ENCODE data around the gene SOX10. TPM values are rescaled to one million over a fixed set of nuclear protein-coding genes. Genes with fewer than 3 reads are reported as not detected.
"Not testable (repeated sequence)": the region's sequence is repeated elsewhere in the genome, so short reads cannot be mapped to it uniquely, and the experiment has no call there.

Gene SOX10
- total RNA-seq, 2 donors from 2014 or later, result 1.5 to 7.0 TPM

DNA sequence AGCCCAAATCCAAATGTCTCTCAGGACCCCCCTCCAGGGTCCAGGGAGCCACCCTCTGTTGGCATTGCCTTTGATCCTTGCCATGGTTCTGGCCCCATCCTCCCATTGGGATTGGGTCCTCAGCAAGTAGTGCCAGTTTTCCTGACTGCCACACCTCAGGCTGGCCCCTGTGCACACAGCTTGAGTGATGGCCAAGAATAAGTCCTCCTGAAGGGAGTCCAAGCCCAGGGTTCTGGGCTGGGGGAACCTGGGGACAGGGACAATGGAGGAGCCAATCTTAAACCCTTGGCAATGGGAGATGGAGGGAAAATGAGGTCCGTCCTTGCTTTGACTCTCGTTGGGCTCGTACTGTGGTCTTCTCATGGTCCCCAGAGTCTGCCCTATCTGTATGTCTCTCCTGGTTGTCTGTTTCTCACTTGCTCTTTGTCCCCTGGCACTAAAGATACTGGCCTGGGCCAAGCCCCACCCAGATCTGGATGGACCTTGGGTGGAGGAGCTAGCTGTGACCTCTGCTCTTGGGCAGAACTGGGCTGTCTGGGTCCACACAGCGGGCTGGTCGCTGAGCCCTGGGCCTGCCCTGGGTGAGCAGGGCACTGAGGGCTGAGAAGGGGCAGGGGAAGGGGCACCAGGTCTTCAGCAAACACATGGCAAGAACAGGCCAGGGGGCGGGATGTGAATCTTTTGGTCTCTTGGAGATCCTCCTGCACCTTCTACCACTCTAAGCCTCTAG lies 2.9 kb downstream of the SOX10 start:
- H3K4me3 ChIP-seq, result peak overlapping the region in 1 of 2 donors; percentile 26
- H3K4me1 ChIP-seq, result no peaks in the 10 kb centered on the region
- no peak for TF ChIP-seq CTCF (IDR thresholded peaks at IDR 0.05)
- H3K36me3 ChIP-seq, result no peaks in the 10 kb centered on the region
- H3K27me3 ChIP-seq, result no peaks in the 10 kb centered on the region
- no peak for DNase-seq (ENCODE audit: low spot score)
- no peaks in the 10 kb centered on the region for H3K9me3 ChIP-seq
- no peak overlapping the region for H3K27ac ChIP-seq

GRCh38 chr22:37979782-37980181 lies 4.6 kb downstream of the SOX10 start:
- no peaks in the 10 kb centered on the region for H3K4me1 ChIP-seq
- no peak overlapping the region for H3K27ac ChIP-seq
- H3K27me3 ChIP-seq, result no peaks in the 10 kb centered on the region
- TF ChIP-seq CTCF (IDR thresholded peaks at IDR 0.05), result no peak
- no peak overlapping the region for H3K4me3 ChIP-seq
- H3K9me3 ChIP-seq, result no peaks in the 10 kb centered on the region
- no peak for DNase-seq (ENCODE audit: low spot score)
- H3K36me3 ChIP-seq, result no peaks in the 10 kb centered on the region

DNA sequence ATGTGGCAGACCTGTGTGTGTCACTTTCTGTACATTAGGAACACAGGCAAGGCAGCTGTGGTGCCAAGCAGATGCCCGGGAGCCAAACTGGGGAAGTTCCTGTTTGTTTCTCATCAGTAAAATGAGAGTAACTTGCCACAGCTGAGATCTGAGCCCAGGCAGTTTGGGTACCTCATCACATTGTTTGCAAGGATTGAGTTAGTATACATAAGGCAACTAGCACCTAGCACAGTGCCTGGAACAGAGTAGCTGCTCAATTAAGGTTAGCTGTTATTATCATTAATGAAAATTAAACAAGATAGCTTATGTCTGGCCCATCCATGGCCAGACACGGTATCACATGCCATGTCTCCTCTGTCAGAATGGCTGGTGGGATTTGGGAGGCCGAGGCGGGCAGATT lies 7.8 kb downstream of the SOX10 start:
- no peaks in the 10 kb centered on the region for H3K36me3 ChIP-seq
- TF ChIP-seq CTCF (IDR thresholded peaks at IDR 0.05), result no peak
- DNase-seq (ENCODE audit: low spot score), result no peak
- H3K27me3 ChIP-seq, result no peaks in the 10 kb centered on the region
- no peaks in the 10 kb centered on the region for H3K4me1 ChIP-seq
- H3K4me3 ChIP-seq, result no peak overlapping the region
- H3K9me3 ChIP-seq, result no peaks in the 10 kb centered on the region
- H3K27ac ChIP-seq, result no peak overlapping the region

DNA sequence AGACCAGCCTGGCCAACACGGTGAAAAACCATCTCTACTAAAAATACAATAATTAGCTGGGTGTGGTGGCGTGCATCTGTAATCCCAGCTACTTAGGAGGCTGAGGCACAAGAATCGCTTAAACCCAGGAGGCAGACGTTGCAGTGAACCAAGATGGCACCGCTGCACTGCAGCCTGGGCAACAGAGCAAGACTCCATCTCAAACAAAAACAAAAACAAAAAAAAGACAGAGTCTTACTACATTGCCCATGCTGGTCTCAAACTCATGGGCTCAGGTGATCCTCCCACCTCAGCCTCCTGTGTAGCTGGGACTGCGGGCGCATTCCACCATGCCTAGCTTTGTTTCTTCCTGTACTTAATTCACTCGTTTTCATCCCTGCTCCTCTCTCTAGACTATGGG lies 8.3 kb downstream of the SOX10 start:
- H3K27ac ChIP-seq; H3K9me3 ChIP-seq; H3K4me3 ChIP-seq; H3K36me3 ChIP-seq; H3K27me3 ChIP-seq; H3K4me1 ChIP-seq; DNase-seq (ENCODE audit: low spot score): not testable (repeated sequence)

- no peaks in the 10 kb centered on the region for H3K9me3 ChIP-seq
- no peak overlapping the region for H3K4me3 ChIP-seq
- H3K4me1 ChIP-seq, result no peaks in the 10 kb centered on the region
- no peak for DNase-seq (ENCODE audit: low spot score)
- no peak for TF ChIP-seq CTCF (IDR thresholded peaks at IDR 0.05)
- no peak overlapping the region for H3K27ac ChIP-seq
- H3K27me3 ChIP-seq, result no peaks in the 10 kb centered on the region
- no peaks in the 10 kb centered on the region for H3K36me3 ChIP-seq
Observed at GRCh38 chr22:37975153-37975552, 9.2 kb downstream of the SOX10 start.

DNA sequence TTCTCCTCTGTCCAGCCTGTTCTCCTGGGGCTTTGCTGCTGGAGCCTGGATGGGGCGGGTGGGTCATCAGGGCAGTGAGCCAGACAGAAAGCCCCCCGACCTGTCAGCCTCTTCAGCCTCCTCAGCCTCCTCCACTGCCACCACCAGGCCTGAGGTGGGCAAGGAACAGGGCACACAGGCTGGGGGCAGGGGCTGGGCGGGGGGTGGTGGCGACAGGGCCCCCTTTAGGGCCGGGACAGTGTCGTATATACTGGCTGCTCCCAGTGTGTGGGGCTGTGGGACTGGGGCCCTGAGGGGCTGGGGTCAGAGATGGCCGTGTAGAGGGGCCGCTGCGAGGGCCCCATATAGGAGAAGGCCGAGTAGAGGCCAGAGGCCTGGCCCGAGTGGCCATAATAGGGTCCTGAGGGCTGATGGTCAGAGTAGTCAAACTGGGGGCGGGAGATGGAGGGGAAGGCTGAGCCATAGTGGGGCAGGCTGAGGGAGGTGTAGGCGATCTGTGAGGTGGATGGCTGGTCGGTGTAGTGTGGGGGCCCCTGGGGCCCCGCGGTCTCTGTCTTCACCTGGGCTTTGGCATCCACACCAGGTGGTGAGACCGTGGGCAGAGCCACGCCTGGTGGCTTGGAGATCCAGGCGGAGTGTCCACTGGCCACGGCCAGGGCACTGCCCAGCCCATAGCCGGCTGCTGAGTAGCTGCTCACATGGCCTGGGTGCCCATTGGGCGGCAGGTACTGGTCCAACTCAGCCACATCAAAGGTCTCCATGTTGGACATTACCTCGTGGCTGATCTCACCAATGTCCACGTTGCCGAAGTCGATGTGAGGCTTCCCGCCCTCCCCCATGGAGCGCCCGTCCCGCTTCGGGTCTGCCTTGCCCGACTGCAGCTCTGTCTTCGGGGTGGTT lies 10.8 kb downstream of the SOX10 start:
- no peak for DNase-seq (ENCODE audit: low spot score)
- H3K4me1 ChIP-seq, result no peaks in the 10 kb centered on the region
- no peak overlapping the region for H3K27ac ChIP-seq
- no peak overlapping the region for H3K4me3 ChIP-seq
- H3K9me3 ChIP-seq, result no peaks in the 10 kb centered on the region
- no peaks in the 10 kb centered on the region for H3K27me3 ChIP-seq
- TF ChIP-seq CTCF (IDR thresholded peaks at IDR 0.05), result no peak
- peaks cover 3% of the 10 kb centered on the region for H3K36me3 ChIP-seq
